Left colon (tissue), 2 donors: ENCODE results near the gene ZFAND3. TPM values are rescaled to one million over a fixed set of nuclear protein-coding genes. Genes with fewer than 3 reads are reported as not detected.

ENCODE experiments used
- ATAC-seq: fragments of 200-7000 bp; cut with Tn5 transposase; one replicate; pipeline ENCODE4 v1.9.1; 2020; ENCODE audit warnings: mild to moderate bottlenecking, moderate library complexity
- DNase-seq, 2 donors: peaks; one replicate each; pipeline ENCODE4 v3.0.0-alpha.2; 2020
- intact Hi-C, 2 donors: fragments of 100-400 bp; cut with DNase I in 1 of 2; cut with micrococcal nuclease in 1 of 2; formaldehyde crosslinking; loops; one replicate each; pipeline versions ENCODE4 v1.11.2 to v1.14.0; 2022; cut with DNase I, micrococcal nuclease
- total RNA-seq, 2 donors: library from RNA; stranded (reverse); fragmentation: NEBNext Ultra II Directional; extraction: Animal tissue kit (Norgen Biotek cat#: 25700); gene quantifications; one replicate each; pipeline ENCODE4 v1.2.1, GENCODE V29; 2021
- donor health status: DM: no; HTN: no; CAD: no.
- donor health status: DM: yes; HTN: yes; CAD: no.

The ZFAND3 gene
- total RNA-seq, 2 donors from 2014 or later, result 66.4 to 77.0 TPM

- intact Hi-C loops, result no loop called here
These were observed 354.4 kb downstream of the ZFAND3 start for GRCh38 chr6:38173909-38174308.

GRCh38 chr6:38174315-38174714 lies 354.8 kb downstream of the ZFAND3 start:
- DNase-seq (no peak), ATAC-seq (no peak)
- intact Hi-C loops, result no loop called here

More at GRCh38 chr6:38173909-38174308, 354.4 kb downstream of the ZFAND3 start:
- DNase-seq, result peak; percentile 42 to 58
- peak; percentile 64 for ATAC-seq

GRCh38 chr6:38174806-38175495 lies 355.4 kb downstream of the ZFAND3 start:
- ATAC-seq, result no peak
- DNase-seq, result no peak
- intact Hi-C loops, result no loop called here

GRCh38 chr6:38175786-38176185 lies 356.3 kb downstream of the ZFAND3 start:
- intact Hi-C loops, result no loop called here
- ATAC-seq, result no peak
- no peak for DNase-seq

- peak in 1 of 2 donors; percentile 45 for DNase-seq
- ATAC-seq, result peak; percentile 63
- intact Hi-C loops, result no loop called here
These were observed 357.5 kb downstream of the ZFAND3 start for GRCh38 chr6:38176797-38177751.

- ATAC-seq, result no peak
- no peak for DNase-seq
- intact Hi-C loops, result no loop called here
These were observed 358.5 kb downstream of the ZFAND3 start for GRCh38 chr6:38177882-38178583.

- no peak for DNase-seq
- peak; percentile 27 for ATAC-seq
- intact Hi-C loops, result no loop called here
These were observed 359.0 kb downstream of the ZFAND3 start for GRCh38 chr6:38178584-38178886.

- ATAC-seq (no peak), DNase-seq (no peak)
- intact Hi-C loops, result no loop called here
These were observed 359.8 kb downstream of the ZFAND3 start for GRCh38 chr6:38179300-38179699.

- DNase-seq (no peak), ATAC-seq (no peak)
- intact Hi-C loops, result no loop called here
These were observed 360.4 kb downstream of the ZFAND3 start for GRCh38 chr6:38179794-38180430.

GRCh38 chr6:38180586-38180985 lies 361.1 kb downstream of the ZFAND3 start:
- intact Hi-C loops, result no loop called here
- ATAC-seq (no peak), DNase-seq (no peak)

- ATAC-seq (no peak), DNase-seq (no peak)
- intact Hi-C loops, result no loop called here
These were observed 362.9 kb downstream of the ZFAND3 start for GRCh38 chr6:38182426-38182825.

- intact Hi-C loops, result no loop called here
- DNase-seq (no peak), ATAC-seq (no peak)
These were observed 364.5 kb downstream of the ZFAND3 start for GRCh38 chr6:38183856-38184584.

- ATAC-seq (no peak), DNase-seq (no peak)
- intact Hi-C loops, result no loop called here
These were observed 365.1 kb downstream of the ZFAND3 start for GRCh38 chr6:38184585-38185080.

- DNase-seq (no peak), ATAC-seq (no peak)
- intact Hi-C loops, result no loop called here
These were observed 365.7 kb downstream of the ZFAND3 start for GRCh38 chr6:38185244-38185643.

GRCh38 chr6:38185752-38186151 lies 366.2 kb downstream of the ZFAND3 start:
- no peak for DNase-seq
- intact Hi-C loops, result no loop called here
- ATAC-seq, result no peak

- DNase-seq (no peak), ATAC-seq (no peak)
- intact Hi-C loops, result no loop called here
These were observed 367.8 kb downstream of the ZFAND3 start for GRCh38 chr6:38187325-38187724.

GRCh38 chr6:38187811-38188590 lies 368.5 kb downstream of the ZFAND3 start:
- ATAC-seq (no peak), DNase-seq (no peak)
- intact Hi-C loops, result no loop called here
